ENCODE measurements around the gene DYNLT3.

The DYNLT3 gene, protein sequence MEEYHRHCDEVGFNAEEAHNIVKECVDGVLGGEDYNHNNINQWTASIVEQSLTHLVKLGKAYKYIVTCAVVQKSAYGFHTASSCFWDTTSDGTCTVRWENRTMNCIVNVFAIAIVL

DNA sequence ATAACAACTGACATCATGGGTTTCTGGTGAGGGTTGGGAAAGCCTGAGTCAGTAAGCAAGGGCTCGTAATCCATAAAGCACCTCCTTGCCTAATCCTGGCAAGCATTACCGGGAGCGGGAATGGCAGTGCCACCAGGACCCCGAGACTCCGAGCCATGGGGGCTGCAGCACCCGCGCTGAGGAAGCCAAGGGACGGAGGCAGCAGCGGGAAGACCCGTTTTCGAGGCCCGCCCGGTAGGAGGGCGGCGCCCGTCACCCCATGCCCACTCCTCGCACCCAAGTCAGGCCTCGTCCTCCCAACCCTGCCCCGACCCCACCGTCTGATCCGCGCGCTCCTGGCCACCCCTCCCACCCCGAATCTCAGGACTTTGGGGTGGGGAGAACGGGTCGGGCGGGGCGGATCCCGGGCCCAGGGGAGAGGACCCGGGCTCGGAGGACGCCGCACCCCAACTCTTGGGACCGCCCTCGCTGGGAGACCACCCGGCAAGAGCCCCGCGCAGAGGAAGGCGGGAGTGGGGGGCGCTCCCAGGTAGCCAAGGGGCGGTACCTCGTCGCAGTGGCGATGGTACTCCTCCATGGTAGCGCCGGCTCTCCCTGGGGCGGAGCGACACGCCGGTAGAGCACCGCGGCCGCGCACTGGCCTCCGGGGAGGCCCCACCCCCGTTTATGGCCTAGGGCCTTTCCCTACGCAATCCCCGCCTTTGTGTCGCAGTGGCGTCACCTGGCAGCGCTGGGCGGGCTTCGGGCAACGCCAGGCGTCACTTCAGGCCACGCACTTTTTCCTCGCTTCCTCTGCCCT lies at the start of gene DYNLT3:
Gene DYNLT3, minus strand, starts transcription at position 638 of the 799 bp plus-strand sequence. Its CDS starts 61 bp downstream, at position 577.
- peak; percentile 30 for DNase-seq (ENCODE audit: low read depth)

DNA sequence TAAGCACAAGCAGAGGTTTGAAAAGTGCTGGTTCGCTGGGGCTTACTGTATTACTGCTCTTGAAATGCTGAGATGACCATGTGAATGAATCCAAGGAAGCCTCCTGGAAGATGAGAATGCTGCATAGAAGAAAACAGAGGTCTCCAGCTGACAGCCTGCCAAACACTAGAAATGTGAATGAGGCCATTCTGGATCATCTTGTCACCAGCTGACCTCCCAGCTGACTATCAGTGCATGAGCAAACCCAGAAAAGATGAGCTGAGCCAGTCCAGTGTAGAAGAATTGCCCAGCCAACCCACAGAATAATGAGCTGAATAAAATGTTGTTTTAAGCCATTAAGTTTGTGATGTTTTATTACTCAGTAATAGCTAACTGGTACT lies 49.1 kb upstream of the DYNLT3 start:
- DNase-seq (ENCODE audit: low read depth), result no peak

DNA sequence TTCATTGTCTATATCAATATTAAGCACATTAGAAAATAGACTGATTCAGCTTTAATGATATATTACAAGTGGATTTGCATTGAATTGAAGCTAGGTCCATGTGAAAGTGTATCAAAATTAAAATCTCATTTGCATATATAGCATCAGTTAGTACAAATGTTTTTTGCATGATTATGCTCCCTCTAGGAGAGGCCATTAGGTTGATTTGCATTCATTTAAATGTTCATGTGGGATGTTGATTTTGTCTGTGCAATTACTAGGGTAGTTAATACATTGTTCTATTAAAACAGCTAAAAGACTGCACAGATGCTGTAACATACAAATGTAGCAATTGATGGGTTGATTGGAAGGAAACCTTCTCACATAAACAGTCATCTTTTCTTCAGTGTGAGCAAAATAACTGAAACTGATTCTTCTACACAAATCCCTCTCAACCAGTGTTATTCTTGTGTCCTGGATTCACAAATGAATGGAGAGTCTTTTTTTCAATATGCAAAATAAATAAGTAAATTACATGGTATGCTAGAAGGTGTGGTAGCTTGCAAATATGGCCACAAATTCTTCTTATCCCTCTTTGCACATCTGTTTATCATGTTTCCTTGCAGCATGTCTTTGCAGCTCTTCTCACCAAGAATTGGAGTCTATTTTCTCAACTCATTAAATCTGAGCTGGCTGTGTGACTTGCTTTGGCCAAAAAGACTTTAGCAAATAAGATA lies 48.6 kb upstream of the DYNLT3 start:
- DNase-seq (ENCODE audit: low read depth), result no peak

DNA sequence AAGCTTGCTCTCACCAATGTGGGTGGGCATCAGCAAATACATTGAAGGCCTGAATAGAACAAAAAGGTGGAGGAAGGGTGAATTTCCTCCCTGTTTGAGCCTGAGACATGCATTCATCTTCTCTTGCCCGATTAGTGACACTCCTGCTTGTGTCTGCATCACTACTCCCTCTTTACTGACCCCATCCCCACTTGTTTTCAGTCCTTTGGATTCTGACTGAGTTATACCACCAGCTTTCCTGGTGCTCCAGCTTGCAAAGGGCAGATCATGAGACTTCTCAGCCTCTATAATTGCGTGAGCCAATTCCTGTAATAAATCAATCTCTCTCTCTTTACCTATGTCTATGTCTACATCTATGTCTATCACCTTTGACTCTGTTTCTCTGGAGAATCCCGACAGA lies 47.4 kb upstream of the DYNLT3 start:
- no peak for DNase-seq (ENCODE audit: low read depth)

DNA sequence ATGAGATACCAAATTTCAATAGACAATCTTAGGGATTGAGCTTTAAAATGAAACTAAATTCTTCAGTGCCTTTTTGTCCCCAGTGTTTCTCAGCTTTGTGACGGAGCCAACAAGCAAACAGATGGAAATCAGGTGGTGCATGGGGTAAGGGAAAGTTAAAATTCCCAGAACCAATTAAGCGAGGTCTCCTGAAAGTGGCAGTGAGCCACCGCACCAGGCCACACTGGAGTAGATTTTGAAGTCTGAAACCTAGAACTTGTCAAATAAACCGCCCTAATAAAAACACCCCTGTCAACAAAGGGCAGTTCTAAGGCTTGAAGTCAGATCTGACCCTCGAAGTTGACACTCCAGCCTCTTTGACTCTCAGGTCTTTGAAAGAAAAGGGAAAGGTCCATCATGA lies 40.6 kb upstream of the DYNLT3 start:
- no peak for DNase-seq (ENCODE audit: low read depth)

DNA sequence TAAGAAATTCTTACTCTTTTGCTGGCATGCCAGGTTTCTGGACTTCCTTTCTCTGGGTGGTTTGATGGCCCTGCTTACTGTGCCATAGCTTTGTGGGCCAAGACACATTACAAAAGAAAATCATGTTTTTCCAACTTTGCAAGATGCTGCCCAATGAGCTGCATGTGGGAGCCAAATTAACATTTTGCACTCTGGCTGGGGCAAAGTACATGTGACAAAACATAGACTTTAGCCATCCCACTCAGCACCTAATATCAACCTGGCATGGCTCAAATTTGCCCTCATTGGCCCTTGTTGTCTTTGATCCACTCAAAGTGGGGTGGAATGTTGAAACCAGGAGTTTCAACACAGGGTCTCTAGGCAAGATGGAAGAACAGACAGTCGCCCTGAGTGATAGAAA lies 40.0 kb upstream of the DYNLT3 start:
- DNase-seq (ENCODE audit: low read depth), result no peak

DNA sequence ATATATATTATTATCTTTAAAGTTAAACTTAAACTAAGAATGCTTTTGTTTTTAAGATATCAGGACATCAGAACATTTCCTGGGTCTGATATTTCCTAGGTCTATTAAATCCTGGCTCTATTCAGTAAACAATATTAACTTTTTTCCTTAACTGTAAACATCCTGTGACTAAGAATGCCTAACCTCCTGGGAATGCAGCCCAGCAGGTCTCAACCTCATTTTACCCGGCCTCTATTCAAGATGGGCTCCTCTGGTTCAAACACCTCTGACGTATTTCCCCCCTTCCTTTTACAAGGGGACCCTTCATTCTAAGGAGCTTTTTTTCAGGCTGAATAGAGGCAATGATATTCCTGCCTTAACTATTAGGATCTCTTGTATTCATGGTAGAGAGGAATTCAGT lies 35.8 kb upstream of the DYNLT3 start:
- DNase-seq (ENCODE audit: low read depth), result no peak

DNA sequence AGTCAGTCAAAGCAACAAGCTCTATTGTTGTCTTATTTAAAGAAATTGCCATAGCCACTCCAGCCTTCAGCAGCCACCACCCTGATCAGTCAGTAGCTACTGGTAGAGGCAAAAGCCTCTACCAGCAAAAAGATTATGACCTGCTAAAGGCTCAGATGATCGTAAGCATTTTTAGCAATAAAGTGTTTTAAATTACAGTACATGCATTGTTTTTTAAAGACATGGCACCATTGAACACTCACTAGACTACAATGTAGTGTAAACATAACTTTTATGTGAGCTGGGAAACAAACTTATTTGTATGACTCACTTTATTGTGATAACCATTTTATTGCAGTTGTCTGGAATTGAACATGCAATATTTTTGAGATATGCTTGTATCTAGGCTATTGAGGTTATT lies 32.3 kb upstream of the DYNLT3 start:
- no peak for DNase-seq (ENCODE audit: low read depth)

DNA sequence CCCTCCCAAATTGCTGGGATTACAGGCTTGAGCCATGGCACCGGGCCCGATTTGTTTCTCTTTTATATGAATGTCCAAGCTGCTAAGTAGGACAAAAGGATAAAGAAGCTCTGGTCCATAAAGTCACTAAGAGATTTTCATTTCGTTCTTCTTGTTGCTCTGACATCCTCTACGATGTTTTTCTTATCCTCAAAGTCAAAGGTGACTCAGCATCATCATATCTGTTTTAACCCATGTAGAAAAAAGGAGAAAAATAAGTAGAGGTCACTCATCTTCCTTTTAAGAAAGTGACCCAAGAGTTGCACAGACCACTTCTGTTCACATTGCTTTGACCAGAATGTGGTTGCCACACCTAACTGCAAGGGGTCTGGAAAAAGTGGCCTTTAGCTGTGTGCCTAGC lies 29.3 kb upstream of the DYNLT3 start:
- no peak for DNase-seq (ENCODE audit: low read depth)

DNA sequence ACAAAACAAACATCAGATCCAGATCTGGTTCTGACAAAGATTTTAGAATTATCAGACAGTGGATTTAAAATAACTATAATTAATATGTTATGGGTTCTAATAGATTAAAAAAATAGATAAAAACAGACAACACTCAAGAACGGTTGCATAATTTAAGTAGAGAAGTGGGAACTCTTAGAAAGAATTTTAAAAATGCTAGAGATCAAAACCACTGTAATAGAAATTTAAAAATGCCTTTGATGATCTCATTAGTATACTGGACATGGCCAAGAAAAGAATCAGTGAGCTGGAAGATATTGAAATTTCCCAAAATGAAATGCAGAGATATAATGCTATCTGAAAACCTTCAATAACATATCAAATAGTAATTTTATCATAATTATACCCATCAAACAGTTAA lies 28.3 kb upstream of the DYNLT3 start:
- no peak for DNase-seq (ENCODE audit: low read depth)

DNA sequence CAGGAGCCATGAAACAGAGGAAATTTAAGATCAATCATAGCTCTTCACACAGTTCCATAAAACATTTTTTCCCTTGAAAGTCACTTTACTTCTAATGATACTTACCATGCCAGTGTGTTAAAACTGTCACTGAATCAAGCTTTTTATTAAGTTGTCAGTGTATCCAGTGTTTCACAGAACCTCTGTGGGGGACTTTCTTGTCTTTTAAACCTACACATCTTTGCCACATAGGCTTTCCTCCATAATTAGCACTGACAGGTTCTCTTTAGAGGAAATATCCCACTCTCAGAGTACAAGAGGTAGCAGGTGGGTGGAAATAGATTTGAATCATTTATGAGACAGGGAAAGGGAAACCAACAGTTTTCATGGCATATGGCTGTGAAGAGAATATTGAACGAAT lies 25.8 kb upstream of the DYNLT3 start:
- DNase-seq (ENCODE audit: low read depth), result no peak

DNA sequence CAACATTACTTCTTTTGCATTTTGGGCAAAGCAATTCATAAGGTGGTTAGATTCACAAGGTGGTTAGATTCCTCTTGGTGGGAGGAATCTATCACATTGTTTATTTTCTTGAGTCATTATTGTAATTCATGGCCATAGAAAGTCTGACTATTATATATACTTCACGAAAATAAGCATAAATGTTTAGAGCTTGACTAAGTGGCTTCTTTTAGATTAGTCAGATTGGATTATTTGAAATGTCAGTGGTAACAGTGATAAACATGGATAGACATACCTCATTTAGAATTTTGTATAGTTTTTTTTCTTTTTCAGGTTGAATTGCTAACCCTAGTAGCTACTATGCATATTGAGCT lies 24.9 kb upstream of the DYNLT3 start:
- DNase-seq (ENCODE audit: low read depth), result no peak

DNA sequence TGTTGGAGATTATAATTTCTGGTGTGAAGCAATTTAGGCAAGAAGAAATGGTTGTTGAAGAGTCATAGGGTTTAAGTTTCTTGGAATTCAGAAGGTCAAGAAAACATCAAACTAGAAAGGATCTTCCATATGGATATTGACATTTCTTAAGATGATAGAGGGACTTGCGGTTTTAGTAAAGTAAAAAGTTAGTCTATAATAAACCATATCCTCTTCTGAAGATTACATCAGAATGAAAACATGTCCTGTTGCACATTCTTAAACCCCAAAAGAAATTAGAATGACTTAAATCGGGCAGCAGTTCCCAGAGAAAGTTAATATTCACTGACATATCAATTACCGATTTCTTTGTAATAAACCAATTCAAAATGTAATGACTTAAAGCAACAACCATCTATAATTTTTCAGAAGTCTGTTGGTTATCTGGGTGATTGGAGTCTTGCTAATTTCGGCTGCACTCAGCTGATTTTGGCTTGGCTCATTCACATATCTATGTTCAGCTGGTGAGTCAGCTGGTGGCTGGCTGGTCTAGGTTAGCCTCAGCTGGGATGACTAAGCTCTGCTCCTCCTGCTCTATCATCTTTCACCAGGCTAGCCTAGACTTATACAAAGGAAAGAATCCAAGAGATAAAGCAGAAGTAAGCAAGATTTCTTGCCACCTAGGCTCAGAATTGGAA lies 24.4 kb upstream of the DYNLT3 start:
- DNase-seq (ENCODE audit: low read depth), result peak; percentile 57

DNA sequence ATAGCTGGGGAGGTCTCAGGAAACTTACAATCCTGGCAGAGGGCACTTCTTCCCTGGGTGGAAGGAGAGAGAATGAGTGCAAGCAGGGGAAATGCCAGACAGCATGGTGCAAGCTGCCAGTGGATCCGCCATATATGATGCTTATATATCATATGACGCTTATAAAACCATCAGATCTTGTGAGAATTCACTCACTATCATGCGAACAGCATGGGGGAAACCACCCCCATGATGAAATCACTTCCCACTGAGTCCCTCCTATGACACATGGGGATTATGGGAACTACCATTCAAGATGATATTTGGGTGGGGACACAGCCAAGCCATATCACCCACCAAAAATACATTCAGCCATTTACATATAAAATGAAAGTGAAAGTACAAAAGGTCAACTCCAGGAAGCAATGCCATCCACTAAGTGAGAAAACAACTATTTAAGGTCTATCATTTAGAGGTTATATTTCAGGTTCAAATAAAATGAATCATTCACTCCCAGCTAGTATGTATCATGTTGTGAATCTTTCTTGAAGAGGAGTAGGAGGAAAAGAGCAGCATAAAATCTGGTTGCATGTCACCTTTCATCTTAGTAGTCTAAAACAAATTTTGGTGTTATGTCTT lies 20.3 kb upstream of the DYNLT3 start:
- DNase-seq (ENCODE audit: low read depth), result no peak

DNA sequence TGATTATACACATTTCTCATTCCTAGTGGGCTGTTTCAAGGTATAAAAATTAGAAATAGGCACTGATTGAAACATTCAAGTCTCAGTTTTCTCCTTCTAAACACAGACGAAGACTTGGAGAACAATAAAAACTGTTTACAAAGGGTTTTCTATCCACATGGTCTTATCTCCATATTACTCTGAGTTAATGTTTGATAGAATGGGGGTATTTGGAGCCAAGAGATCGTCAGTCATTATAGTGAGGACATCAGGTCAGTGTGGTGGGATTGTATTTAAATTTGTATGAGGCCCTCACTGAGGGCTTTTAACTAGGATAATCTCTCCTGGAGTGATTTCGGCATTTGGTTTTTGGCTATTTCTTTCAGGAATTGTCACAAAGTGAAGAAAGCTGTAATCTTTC lies 16.4 kb upstream of the DYNLT3 start:
- DNase-seq (ENCODE audit: low read depth), result no peak

DNA sequence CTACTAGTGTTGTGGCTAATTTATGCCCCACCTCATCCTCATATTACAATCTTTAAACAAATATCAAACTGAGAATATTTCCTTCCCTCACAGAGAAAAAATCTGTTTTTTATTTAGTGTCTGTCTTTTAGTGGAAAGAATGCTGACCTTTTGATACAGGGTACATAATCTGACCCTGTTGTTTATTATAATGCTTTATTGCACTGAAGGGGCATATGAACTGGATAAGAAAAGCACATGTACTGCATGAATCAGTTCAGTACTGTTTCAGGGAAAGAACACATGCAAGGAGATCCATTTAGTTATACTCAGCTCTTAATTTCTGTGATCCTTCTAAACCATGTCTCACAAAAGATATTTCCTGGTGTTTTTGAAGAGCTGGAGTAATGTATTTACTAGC lies 15.5 kb upstream of the DYNLT3 start:
- no peak for DNase-seq (ENCODE audit: low read depth)

DNA sequence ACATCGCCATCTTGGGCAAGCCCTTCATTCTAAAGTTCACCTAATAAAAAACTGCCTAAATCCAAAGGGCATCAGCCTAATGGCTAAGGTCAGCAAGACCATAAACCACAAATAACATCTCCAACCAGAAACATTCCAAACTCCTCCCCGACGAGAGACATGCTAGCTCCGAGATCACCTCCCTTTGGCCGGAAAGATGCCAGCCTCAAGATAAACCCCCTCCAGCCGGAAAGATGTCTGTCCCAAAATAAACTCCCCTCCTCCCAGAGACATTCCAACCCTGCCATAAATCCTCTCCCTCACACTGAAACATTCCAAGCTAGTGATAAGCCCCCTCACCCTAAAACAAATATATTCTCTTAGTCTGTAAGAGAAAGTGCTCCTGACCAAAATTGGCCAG lies 13.3 kb upstream of the DYNLT3 start:
- DNase-seq (ENCODE audit: low read depth), result no peak

DNA sequence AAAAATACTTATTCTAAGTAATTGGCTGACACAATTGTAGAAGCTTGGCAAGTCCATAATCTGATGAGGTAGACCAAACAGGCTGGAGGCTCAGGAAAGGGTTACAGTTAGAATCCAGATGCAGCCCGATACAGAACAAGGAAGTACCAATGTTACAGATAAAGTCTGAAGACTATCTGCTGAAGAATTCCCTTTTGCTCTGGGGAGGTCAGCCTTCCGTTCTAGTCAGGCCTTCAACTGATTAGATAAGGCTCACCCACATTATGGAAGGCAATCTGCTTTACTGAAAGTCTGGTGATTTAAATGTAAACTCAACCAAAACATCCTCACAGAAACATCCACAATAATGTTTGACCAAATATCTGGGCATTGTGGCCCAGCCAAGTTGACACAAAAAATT lies 7.4 kb upstream of the DYNLT3 start:
- no peak for DNase-seq (ENCODE audit: low read depth)

DNA sequence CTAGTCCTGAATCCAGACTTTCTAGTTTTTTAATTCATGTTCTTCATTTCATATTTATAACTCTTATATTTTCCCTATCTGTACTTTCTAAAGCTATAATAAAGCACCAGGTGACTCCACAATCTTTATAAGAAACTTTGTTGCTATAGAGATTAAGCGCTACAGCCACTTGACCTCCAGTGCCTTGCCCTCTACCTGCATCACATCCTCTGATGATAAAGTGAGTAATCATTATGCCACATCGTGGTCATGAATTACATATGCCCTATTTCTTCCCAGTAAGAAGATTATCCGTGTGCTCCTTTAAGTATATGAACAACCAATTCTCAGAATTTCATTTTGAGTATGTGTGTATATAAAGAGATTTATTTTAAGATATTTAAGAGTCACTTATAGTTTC lies 6.8 kb upstream of the DYNLT3 start:
- no peak for DNase-seq (ENCODE audit: low read depth)

DNA sequence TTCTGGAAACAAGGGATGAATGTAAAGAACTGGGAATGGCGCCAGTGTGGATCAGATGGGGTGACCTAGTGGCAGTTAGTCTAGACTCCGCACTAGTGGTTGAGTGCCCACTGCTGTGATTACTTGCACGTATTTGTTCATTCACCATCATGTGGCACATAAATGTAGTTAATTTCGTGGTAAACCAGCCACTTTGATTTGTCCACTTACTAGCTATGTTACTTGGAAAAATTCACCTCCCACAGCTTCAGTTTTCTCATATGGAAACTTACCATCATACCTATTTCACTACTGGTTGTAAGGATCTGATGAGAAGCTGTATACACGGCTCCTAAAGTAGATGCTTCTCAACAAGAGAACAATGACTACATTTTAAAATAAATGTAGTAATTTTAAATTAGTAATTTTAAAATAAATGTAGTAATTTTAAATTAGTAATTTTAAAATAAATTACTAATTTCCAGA lies 394 bp upstream of the DYNLT3 start:
- no peak for DNase-seq (ENCODE audit: low read depth)

DNA sequence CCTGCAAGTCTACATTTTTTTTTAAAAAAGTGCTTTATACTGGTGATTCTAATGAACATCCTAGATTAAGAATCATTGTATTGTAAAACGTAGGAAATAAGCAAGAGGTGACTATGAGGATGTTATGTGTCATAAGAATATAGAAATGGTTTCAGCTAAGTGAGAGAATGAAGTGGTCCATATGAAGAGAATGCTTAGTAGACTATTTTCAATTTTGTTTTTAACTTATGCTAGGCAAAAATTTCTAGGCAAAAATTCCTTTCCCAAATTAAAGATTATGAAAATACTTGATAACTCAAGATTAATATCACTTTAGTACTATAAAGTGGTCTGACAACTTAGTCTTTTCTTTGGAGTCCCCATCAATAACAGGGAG lies 825 bp downstream of the DYNLT3 start:
- no peak for DNase-seq (ENCODE audit: low read depth)

DNA sequence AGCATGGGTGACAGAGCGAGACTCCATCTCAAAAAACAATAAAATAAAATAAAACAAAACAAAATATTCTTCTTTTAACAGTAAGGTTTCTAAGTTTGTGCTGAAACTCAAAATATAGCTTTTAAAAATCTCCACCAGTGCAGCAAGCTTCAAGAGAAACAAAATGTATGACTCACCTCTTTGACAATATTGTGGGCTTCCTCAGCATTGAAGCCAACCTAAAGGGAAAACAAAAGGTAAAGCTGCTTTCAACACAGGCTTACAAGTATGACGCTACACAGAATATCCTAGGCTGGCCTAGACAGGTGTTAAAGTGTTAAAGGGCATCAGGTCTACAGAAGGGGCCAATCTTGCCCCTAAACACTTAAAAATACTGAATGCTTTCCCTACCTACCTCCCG lies 1.2 kb downstream of the DYNLT3 start:
- no peak for DNase-seq (ENCODE audit: low read depth)

DNA sequence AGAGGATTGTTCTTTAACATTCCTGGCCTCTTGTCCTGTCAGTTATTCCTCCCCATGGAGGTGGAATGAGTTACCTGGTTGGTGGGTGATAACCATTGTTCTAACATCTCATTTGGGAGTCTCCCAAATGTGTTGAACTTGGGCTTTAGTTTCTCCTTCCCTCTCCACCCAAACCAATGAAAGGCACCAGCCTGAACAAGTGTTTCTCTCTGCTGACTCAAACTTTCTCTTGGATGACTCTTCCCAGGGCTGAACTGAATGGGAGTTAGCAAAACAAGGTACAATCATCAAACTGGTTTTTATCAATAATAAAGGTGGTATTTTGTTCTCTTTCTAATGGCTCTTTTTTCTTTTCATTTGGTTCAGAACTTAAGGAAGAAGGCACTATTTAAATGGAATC lies 2.7 kb downstream of the DYNLT3 start:
- no peak for DNase-seq (ENCODE audit: low read depth)

Measured in fibroblast of the conjunctiva (primary cell).